HG02852 (cell line): ENCODE measurements around the gene TDRD12.
"Not testable (repeated sequence)": the region's sequence is repeated elsewhere in the genome, so short reads cannot be mapped to it uniquely, and the experiment has no call there.

Experiments used
- ATAC-seq: cut with Tn5 transposase; IDR thresholded peaks from one replicate; pipeline ENCODE4 v1.9.1; 2021; ENCODE audit warnings: mild to moderate bottlenecking, moderate library complexity; ENCODE audit not compliant: unreplicated experiment

TDRD12 gene

DNA sequence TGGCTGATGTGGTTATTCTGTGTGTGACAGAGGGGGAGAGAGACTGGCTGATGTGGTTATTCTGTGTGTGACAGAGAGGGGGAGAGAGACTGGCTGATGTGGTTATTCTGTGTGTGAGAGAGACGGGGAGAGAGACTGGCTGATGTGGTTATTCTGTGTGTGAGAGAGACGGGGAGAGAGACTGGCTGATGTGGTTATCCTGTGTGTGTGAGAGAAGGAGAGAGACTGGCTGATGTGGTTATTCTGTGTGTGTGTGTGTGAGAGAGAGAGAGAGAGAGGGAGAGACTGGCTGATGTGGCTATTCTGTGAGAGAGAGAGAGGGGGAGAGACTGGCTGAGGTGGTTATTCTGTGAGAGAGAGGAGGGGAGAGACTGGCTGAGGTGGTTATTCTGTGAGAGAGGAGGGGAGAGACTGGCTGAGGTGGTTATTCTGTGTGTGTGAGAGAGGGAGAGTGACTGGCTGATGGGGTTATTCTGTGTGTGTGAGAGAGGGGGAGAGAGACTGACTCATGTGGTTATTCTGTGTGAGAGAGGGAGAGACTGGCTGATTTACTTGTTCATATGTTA lies 27.1 kb downstream of the TDRD12 start:
- not testable (repeated sequence) for ATAC-seq

DNA sequence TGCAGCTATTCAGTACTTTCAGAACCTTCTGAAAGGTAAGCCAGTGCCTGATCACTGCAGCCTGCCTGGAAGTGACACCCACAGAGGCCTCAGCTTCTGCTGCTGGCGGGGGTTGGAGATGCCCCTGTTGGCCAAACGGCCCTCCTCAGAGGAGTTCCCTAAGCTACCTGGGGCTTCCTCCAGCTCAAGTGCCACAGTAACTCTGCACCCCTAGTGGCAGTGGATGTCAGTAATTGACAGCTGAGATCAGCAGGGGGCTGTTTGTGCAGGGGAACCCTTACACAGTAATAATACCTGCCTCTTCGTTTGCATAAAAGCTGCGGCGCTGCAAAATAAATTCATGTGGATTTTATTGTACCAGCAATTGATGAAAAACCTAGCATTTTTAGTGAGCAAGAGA lies 28.9 kb downstream of the TDRD12 start:
- ATAC-seq: no peak

DNA sequence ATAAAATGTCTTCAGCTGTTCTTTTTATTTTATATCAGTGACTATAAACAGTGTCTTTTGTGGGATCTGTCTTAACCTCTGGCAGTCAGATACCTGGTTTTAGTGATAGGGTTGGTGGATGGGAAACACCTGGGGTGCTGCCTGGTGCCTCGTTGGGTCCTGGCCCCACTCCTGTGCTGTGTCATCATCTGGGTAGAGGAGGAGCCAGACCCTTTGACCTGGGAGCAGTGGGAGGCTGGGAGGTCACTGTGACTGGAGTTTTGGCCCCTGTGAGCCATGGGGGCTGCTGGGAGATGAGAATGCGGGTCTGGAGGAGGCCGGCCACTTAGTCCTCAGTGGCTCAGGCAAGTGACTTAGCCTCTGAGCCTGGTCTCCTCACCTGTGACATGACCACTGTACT lies 29.4 kb downstream of the TDRD12 start:
- ATAC-seq: no peak

DNA sequence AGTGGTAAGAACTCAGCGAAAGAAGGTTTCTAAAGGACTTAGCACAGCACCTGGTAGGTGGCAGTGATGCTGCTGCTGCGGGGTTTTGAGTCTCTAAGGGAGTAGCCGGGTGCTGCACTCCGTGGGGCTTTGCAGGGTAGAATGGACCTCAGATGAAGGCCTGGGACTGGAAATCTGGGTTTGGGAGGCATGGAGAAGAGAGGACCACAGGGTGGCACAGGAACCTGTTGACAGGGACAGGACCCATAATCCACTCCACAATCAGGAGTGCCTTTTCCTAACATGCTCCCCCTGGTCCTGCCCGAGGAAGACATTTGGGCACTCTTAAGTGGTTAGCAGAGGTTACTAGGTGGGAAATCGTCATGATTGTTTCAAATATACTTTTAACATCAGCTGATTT lies 29.8 kb downstream of the TDRD12 start:
- no peak for ATAC-seq

DNA sequence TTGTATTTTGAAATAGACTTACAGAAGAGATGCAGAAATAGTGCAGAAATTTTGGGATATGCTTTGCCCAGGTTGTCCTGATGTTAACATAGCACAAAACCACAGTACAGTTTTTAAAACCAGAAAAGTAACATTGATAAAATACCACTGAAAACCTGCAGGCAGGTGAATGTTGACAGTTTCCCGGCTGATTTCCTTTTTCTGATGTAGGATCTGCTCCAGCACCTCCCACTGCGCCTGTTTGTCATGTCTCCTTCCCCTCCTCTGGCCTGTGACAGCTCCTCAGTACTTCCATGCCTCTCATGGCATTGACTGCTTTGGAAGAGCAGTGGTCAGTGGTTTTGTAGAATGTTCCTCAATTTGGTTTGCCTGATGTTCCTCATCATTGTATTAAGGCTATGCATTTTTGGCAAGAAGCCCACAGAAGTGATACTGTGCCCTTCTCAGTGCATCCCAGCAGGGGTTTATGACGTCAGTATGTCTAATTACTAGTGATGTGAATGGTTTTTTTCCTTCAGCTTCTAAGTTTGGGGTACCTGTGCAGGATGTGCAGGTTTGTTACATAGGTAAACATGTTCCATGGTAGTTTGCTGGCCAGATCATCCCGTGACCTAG lies 31.0 kb downstream of the TDRD12 start:
- no peak for ATAC-seq

DNA sequence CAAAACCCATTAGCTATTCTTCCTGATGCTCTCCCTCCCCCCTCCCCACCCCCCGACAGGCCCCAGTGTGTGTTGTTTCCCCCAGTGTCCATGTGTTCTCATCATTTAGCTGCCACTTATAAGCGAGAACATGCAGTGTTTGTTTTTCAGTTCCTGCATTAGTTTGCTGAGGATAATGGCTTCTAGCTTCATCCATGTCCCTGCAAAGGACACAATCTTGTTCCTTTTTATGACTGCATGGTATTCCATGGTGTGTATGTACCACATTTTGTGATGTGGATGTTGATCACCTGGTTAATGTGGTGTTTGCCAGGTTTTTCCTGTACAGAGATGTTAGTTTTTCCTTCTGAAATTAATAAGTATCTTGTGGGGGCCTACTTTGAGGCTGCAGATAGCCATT lies 31.5 kb downstream of the TDRD12 start:
- ATAC-seq: no peak

DNA sequence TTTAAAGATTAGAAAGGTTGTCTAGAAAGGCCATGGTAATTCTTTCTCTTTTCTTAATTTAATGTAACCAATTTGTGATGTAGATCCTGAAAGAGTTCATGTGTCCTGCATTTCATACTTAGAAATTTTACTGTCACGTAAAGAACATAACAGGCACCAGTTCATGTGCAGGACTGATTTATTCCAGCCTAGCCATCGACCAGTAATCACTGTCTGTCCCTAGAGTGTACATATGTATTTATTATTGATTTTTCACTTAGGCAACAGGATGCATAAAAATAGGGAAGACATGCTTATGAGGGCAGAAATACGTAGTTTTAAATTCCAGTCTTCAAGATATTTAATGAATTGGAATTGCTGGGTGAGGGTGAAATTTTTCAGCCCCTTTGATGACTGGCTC lies 37.6 kb downstream of the TDRD12 start:
- ATAC-seq: no peak

DNA sequence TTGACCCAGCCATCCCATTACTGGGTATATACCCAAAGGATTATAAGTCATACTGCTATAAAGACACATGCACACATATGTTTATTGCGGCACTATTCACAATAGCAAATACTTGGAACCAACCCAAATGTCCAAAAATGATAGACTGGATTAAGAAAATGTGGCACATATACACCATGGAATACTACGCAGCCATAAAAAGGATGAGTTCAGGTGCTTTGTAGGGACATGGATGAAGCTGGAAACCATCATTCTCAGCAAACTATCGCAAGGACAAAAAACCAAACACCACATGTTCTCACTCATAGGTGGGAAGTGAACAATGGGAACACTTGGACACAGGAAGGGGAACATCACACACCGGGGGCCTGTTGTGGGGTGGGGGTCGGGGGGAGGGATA lies 45.8 kb downstream of the TDRD12 start:
- ATAC-seq: not testable (repeated sequence)

DNA sequence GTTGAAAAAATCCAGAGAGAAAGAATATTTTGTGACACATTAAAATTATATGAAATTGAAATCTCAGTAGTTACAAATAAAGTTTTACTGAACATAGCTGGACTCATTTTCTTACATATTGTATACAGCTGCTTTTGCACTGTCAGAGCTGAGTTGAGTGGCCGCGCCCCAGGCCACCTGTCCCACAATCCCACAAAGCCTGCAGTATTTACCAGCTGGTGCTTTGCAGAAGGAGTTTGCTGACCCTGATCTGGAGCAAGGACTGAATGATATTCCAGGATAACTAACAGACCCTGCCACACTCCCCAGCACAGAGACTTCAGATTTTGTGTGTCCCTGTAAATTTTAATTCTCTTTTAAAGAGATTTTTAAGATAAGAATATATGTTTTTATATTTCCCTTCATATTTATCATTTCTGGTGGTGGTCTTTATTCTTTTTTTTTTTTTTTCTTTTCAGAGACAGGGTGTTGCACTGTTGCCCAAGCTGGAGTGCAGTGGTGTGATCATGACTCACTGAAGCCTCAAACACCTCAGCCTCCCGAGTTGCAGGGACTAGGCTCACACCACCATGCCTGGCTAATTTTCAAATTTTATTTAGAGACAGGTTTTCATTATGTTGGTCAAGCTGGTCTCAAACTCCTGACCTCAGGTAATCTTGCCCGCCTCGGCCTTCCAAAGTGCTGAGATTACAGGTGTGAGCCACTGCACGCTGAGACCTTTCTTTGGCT lies 48.5 kb downstream of the TDRD12 start:
- ATAC-seq: no peak

DNA sequence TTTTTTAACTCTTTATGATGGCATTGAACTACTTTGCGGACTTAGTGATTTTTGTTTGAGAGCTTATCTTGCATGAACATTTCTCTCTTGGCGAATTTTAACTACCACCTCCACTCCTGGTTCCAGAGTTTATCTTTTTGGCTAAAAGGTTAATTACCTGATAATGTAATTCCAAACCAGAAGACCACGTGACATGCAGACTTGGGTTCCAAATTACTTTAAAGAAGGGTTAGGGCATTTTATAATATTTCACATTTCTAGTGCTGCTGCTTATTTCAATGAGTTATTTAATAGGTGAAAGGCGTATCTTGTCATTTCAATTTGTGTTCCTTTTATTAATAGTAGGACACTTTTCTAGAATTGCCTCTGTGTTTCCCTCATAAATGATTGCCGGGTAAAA lies 52.0 kb downstream of the TDRD12 start:
- ATAC-seq: no peak

DNA sequence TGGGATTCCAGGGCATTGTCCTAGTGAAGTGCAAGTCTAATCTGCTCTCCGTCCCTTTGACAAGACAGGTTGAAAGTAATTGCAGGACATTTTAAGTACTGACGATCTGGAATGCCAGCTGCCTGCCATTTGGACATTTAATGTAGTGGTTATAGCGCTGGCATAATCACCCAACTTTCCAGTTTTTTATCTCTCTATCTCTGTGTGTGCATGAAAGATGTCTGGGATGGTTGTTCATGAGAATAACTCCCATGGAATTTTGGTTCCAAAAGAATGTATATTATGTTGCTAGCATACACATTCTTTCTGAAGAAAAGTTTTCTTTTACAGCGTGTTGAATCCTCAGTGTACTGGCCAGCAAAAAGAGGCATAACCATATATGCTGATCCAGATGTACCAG lies 53.6 kb downstream of the TDRD12 start:
- ATAC-seq: no peak

DNA sequence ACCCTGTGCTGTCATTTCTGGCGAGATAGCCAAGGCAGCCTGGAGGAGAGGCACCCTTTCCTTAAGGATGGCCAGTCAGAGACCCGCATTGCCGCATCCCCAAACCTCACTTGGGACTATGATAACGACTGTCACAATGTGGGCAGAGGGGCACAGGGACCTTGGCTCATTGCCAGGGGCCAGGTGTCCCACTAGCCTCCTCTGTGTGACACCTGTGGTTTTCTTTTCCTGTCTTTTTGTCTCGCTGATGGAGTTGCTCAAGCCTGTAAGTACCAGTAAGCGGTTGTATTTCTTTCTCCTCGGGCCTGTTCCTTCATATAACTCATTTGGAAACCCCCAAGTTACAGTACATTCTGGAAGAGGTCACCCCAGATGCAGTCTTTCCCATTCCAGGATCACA lies 59.5 kb downstream of the TDRD12 start:
- no peak for ATAC-seq

DNA sequence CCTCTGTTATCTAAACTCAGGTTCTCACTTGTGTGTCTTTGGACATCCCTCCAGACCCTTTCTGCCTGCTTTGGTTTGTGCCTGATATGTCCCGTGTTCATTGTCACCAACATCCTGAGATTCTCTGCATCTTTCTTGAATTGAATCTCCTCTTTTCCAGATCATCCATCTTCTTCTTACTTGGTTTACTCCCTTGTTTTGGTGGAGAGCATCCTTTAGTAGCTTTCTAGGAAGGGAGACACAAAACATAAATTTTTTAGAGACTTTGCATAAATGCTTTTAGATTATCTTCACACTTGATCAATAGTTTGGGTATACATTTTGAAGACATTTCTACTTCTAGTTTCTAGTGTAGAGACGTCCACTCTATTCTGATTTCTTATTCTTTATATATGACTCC lies 61.7 kb downstream of the TDRD12 start:
- no peak for ATAC-seq

DNA sequence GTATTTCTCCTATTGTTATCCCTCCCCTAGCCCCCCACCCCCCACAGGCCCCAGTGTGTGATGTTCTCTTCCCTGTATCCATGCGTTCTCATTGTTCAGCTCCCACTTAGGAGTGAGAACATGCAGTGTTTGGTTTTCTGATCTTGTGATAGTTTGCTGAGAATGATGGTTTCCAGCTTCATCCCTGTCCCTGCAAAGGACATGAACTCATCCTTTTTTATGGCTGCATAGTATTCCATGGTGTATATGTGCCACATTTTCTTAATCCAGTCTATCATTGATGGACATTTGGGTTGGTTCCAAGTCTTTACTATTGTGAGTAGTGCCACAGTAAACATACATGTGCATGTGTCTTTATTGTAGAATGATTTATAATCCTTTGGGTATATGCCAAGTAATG lies 62.5 kb downstream of the TDRD12 start:
- ATAC-seq: not testable (repeated sequence)

DNA sequence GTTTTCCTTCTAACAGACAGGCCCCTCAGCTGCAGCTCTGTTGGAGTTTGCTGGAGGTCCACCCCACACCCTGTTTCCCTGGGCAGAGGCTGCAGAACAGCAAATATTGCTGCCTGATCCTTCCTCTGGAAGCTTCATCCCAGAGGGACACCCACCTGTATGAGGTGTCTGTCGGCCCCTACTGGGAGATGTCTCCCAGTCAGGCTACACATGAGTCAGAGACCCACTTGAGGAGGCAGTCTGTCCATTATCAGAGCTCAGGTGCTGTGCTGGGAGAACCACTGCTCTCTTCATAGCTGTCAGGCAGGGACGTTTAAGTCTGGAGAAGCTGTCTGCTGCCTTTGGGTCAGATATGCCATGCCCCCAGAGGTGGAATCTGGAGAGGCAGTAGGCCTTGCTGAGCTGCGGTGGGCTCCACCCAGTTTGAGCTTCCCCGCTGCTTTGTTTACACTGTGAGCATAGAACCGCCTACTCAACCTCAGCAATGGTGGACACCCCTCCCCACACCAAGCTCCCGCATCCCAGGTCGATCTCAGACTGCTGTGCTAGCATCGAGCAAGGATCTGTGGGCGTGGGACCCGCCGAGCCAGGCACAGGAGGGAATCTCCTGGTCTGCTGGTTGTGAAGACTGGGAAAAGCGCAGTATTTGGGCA lies 67.7 kb downstream of the TDRD12 start:
- not testable (repeated sequence) for ATAC-seq

DNA sequence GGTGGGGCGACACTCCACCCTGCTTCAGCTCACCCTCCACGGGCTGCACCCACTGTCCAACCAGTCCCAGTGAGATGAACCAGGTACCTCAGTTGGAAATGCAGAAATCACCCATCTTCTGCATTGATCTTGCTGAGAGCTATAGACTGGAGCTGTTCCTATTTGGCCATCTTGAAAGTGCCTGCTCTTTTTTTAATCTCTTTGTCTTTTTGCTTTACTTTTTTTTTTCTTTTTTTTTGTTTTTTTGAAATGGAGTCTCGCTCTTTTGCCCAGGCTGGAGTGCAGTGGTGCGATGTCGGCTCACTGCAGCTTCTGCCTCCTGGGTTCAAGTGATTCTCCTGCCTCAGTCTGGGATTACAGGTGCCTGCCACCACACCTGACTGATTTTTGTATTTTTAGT lies 68.3 kb downstream of the TDRD12 start:
- not testable (repeated sequence) for ATAC-seq

DNA sequence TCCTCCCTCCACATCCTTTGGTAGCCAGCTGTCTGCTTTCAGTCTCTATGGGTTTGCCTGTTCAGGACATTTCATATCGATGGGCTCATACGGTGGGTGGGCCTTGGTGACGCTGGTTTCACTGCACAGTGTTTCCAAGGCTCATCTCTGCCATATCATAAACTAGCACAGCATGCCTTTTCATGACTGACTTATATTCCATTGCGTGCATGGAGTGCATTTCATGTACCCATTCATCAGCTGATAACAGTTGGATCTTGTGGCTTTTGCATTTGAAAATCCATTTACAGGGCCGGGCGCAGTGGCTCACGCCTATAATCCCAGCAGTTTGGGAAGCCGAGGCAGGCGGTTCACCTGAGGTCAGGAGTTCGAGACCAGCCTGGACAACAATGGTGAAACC lies 69.9 kb downstream of the TDRD12 start:
- no peak for ATAC-seq

DNA sequence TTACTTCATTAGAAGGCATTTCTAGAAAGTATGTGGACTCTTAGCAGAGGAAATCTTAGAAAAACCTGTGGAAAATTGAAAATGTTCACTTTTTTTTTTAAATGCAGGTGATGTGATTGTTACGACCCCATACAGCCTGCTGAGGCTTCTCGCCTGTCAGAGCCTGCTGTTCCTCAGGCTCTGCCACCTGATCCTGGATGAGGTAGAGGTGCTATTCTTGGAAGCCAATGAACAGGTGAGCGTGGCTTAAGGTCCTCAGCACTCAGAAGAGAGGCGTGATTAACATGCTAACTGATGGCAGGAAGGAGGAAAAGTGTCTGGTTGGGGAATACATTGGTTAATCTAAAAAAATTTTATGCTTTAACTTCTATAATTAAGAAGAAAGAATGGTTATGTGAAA lies 78.6 kb downstream of the TDRD12 start:
- no peak for ATAC-seq

DNA sequence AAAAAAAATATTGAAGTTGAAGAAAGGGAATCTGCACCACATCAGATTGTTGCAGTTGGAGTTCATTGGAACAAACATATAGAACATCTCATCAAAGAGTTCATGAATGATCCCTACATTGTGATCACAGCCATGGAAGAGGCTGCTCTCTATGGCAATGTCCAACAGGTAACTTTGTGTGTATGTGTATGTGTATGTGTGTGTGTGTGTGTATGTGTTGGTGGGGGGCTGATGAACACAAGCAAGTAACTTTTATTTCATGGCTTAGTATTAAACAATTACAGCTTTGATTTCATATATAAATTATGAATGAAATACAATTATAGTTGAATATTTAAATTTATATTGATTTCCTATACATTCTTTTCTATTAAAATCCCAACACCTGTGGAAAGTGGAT lies 80.6 kb downstream of the TDRD12 start:
- no peak for ATAC-seq

DNA sequence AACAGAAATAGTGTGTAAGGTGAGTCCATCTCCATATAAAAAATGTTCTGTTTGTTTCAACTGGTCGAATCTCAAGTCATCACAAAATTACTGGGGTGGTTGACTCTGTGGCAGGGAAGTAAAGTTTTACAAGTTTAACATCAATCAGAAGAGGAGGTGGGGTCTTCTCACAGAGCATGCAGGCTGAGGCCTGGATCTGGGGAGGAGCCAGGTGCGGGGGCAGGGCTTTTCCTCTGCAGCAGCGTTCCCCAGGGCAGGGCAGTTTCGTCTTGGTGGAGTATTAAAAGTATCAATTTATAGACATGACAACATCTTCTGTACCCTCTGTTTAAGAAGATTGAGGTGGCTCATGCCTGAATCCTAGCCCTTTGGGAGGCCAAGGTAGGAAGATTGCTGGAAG lies 81.2 kb downstream of the TDRD12 start:
- ATAC-seq: no peak

DNA sequence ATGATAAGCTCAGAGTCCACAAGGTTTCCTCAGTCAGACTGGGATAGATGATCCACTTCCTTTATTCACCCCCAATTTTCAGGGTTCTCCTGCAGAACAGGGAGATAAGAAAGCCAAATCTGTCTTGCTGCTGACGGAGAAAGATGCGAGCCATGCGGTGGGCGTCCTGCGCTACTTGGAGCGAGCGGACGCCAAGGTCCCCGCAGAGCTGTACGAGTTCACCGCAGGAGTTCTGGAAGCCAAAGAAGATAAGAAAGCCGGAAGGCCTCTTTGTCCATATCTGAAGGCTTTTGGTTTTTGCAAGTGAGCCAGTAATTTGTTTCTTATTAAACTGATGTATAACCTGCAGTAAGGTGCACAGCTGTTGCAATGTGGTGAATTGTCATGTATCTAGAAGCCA lies 83.3 kb downstream of the TDRD12 start:
- ATAC-seq: no peak

DNA sequence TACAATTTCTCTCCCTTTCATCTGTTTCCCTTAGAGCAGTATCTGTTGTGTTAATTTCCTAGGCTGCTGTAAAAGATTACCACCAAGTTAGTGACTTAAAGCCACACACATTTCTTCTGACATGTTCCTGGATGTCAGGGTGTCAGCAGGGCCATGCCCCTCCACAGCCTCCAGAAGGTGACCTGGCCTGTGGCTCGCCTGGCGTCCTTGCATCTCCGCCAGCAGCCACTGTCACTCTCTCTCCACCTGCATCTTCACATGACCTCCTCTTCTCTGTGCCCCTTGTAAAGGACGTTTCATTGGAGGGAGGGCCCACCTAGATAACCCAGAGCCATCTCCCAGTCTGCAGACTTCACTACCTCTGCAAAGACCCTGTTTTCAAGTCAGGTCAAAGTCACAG lies 88.7 kb downstream of the TDRD12 start:
- no peak for ATAC-seq
